Measurements from ENCODE around the gene LRRC8A. TPM values are rescaled to one million over a fixed set of nuclear protein-coding genes. Genes with fewer than 3 reads are reported as not detected.

The LRRC8A gene
- total and polyA plus RNA-seq, 2 experiments from 2014 or later: 37.3 to 80.5 TPM

- TF ChIP-seq ZNF462 (CRISPR knock-in tag; IDR thresholded peaks at IDR 0.05) (no peak), NANOG (IDR thresholded peaks at IDR 0.05; ENCODE audit: borderline replicate concordance) (no peak)
Observed at GRCh38 chr9:128906741-128907140, 24.8 kb downstream of the LRRC8A start (continued).

GRCh38 chr9:128908372-128908771 lies 26.4 kb downstream of the LRRC8A start:
- H3K79me2 ChIP-seq (replicated peaks; ENCODE audit: insufficient read depth): peaks cover 42% of the 10 kb centered on the region
- peaks cover 30% of the 10 kb centered on the region for H3K4me1 Mint-ChIP-seq
- TF ChIP-seq REST (IDR thresholded peaks at IDR 0.05; ENCODE audit: unreplicated experiment) (no peak), ZNF114 (CRISPR knock-in tag; IDR thresholded peaks at IDR 0.05) (no peak), ETS1 (IDR thresholded peaks at IDR 0.05) (no peak)

More at GRCh38 chr9:128908372-128908771, 26.4 kb downstream of the LRRC8A start:
- Histone ChIP-seq H4K20me1 (replicated peaks; ENCODE audit: insufficient read depth) (peaks cover 23% of the 10 kb centered on the region; the same call in 1 of the 2 replicates), H3K9me2 (ENCODE audit: insufficient read depth) (no peaks in the 10 kb centered on the region), H3K4me3 (no peak overlapping the region), H3F3A (replicated peaks; ENCODE audit: low read depth) (no peaks in the 10 kb centered on the region), H3K27me3 (ENCODE audit: insufficient read depth) (no peaks in the 10 kb centered on the region), H3K36me3 (ENCODE audit: insufficient read depth) (peaks cover 5% of the 10 kb centered on the region; the same call in 1 of the 2 replicates), H3K4me2 (no peak overlapping the region), H3K4me1 (ENCODE audit: insufficient read depth) (peaks cover 13% of the 10 kb centered on the region), H3K27ac (ENCODE audit: low read depth) (no peak overlapping the region), H2AFZ (no peak overlapping the region)
- ATAC-seq: no peak
- Mint-ChIP-seq H3K27me3 (ENCODE audit: insufficient read depth, low read depth, poor library complexity) (peaks cover 2% of the 10 kb centered on the region), H3K27ac (no peak overlapping the region; the same call in 1 of the 2 replicates), H3K4me3 (no peak overlapping the region), H3K9me3 (no peaks in the 10 kb centered on the region), H3K36me3 (ENCODE audit: low read depth) (peaks cover 58% of the 10 kb centered on the region)
- no peak for DNase-seq (ENCODE audit: low spot score)
